HCT116 (cell line): ENCODE data around the gene RBBP8. TPM values are rescaled to one million over a fixed set of nuclear protein-coding genes. Genes with fewer than 3 reads are reported as not detected.

Experiments used
- ATAC-seq: fragments of 200-7000 bp; cut with Tn5 transposase; 2 replicates; pipeline ENCODE4 v1.9.1; 2020; ENCODE audit warnings: mild to moderate bottlenecking, moderate library complexity
- BruUV-seq: library from RNA; stranded (reverse); fragments of 400-500 nt; replicated peaks from 2 replicates; lab custom pipeline; 2021; lab: Mats Ljungman, UMichigan
- CTCF ChIA-PET: fragments of 300-600 bp; sonication (Branson Sonifier 250); formaldehyde crosslinking; loops from one replicate; lab custom pipeline; 2021; ENCODE audit warnings: antibody characterized with exemption; lab: Charles Lee
- POLR2A ChIA-PET: fragments of 300-600, 350-600 bp; sonication (Branson Sonifier 250); formaldehyde crosslinking; loops from one replicate; lab custom pipeline; 2021; ENCODE audit warnings: antibody characterized with exemption; lab: Charles Lee
- RAD21 ChIA-PET, 2 experiments: fragments of 300-600 bp; sonication (Branson Sonifier 250); formaldehyde crosslinking; loops; one replicate each; lab custom pipeline; 2023; ENCODE audit warnings: low total read pairs in 2 of 2; ENCODE audit not compliant: uncharacterized antibody in 2 of 2, unreplicated experiment in 2 of 2, low non-redundant PET in 1 of 2; lab: Charles Lee
- DNase-seq: peaks from one replicate; pipeline ENCODE4 v3.0.0-alpha.2; 2010; ENCODE audit warnings: low read depth, low spot score
- H2AFZ ChIP-seq: fragments of 200-600 bp; shearing (Covaris generic), sonication (generic); 2 replicates; pipeline ENCODE4 v1.6.1; 2017; ENCODE audit warnings: low read depth, mixed run types, mixed read lengths, antibody characterized with exemption, low read length; ENCODE audit not compliant: poor library complexity, severe bottlenecking
- H3K27ac ChIP-seq: 2 replicates; pipeline ENCODE4 v1.5.1; 2012; ENCODE audit warnings: low read depth, low read length
- H3K27me3 ChIP-seq: fragments of 200-600 bp; sonication (generic); 2 replicates; pipeline ENCODE4 v1.6.1; 2016; ENCODE audit warnings: mixed run types, low read length, mixed read lengths; ENCODE audit not compliant: insufficient read depth
- H3K36me3 ChIP-seq, 2 experiments: fragments of 200-500 bp in 1 of 2; fragments of 200-600 bp in 1 of 2; sonication (Bioruptor generic) in 1 of 2; sonication (generic) in 1 of 2; 2 replicates each; pipeline versions ENCODE4 v1.5.1 to v1.6.1; 2014 to 2016; ENCODE audit warnings: low read length in 2 of 2, inconsistent platforms in 1 of 2, mixed read lengths in 1 of 2, mixed run types in 1 of 2; ENCODE audit not compliant: insufficient read depth in 2 of 2, control insufficient read depth in 1 of 2
- H3K4me1 ChIP-seq, 2 experiments: fragments of 200-600 bp in 1 of 2; sonication (generic) in 1 of 2; 2 replicates each; pipeline versions ENCODE4 v1.5.1 to v1.6.1; 2012 to 2017; ENCODE audit warnings: low read length in 2 of 2, inconsistent platforms in 1 of 2, mild to moderate bottlenecking in 1 of 2, mixed read lengths in 1 of 2, mixed run types in 1 of 2, moderate library complexity in 1 of 2; ENCODE audit not compliant: insufficient read depth in 2 of 2, control insufficient read depth in 1 of 2
- H3K4me2 ChIP-seq: fragments of 200-600 bp; sonication (generic); 2 replicates; pipeline ENCODE4 v1.6.1; 2017; ENCODE audit warnings: mixed run types, low read length, mixed read lengths
- H3K4me3 ChIP-seq, 2 experiments: fragments of 200-600 bp in 1 of 2; sonication (generic) in 1 of 2; replicated peaks in 1 of 2; 2 replicates each; pipeline ENCODE4 v1.5.1; 2011 to 2016; ENCODE audit warnings: low read length in 2 of 2, control low read depth in 1 of 2, low read depth in 1 of 2, mild to moderate bottlenecking in 1 of 2, mixed read lengths in 1 of 2, mixed run types in 1 of 2
- H3K79me2 ChIP-seq: fragments of 200-600 bp; sonication (generic); 2 replicates; pipeline ENCODE4 v1.6.1; 2017; ENCODE audit warnings: mild to moderate bottlenecking, mixed run types, low read length, moderate library complexity, mixed read lengths; ENCODE audit not compliant: insufficient read depth
- H3K9ac ChIP-seq: fragments of 200-600 bp; sonication (generic); 2 replicates; pipeline ENCODE4 v1.6.1; 2016; ENCODE audit warnings: low read length, mixed read lengths
- H3K9me2 ChIP-seq: fragments of 200-600 bp; sonication (generic), shearing (Covaris generic); 2 replicates; pipeline ENCODE4 v1.6.1; 2017; ENCODE audit warnings: mixed run types, mild to moderate bottlenecking, moderate library complexity; ENCODE audit not compliant: insufficient read depth
- H3K9me3 ChIP-seq, 2 experiments: fragments of 200-500 bp in 1 of 2; fragments of 200-600 bp in 1 of 2; sonication (Bioruptor generic) in 1 of 2; sonication (generic) in 1 of 2; 2 replicates each; pipeline ENCODE4 v1.6.1; 2014 to 2017; ENCODE audit warnings: low read length in 2 of 2, mixed read lengths in 2 of 2, inconsistent platforms in 1 of 2, low read depth in 1 of 2, mild to moderate bottlenecking in 1 of 2, mixed run types in 1 of 2, moderate library complexity in 1 of 2; ENCODE audit not compliant: control insufficient read depth in 1 of 2, insufficient read depth in 1 of 2
- H4K20me1 ChIP-seq: fragments of 200-600 bp; sonication (generic), shearing (Covaris generic); 2 replicates; pipeline ENCODE4 v1.6.1; 2017; ENCODE audit warnings: mixed run types, mild to moderate bottlenecking, moderate library complexity; ENCODE audit not compliant: insufficient read depth
- CBX3 ChIP-seq: IDR thresholded peaks from 2 replicates; pipeline ENCODE4 v1.6.1; 2012; ENCODE audit warnings: low read depth
- CEBPB ChIP-seq: IDR thresholded peaks from 2 replicates; pipeline ENCODE4 v1.6.1; 2012; ENCODE audit warnings: low read depth
- CTCF ChIP-seq, 3 experiments: fragments of 200-600 bp in 1 of 3; sonication (generic) in 1 of 3; IDR thresholded peaks in 2 of 3; conservative IDR thresholded peaks in 1 of 3; 2 replicates each; pipeline ENCODE4 v1.5.1; 2012 to 2017; ENCODE audit warnings: low read depth in 2 of 3, low read length in 2 of 3, antibody characterized with exemption in 1 of 3, borderline replicate concordance in 1 of 3, control low read depth in 1 of 3, mild to moderate bottlenecking in 1 of 3, mixed read lengths in 1 of 3, mixed run types in 1 of 3, moderate library complexity in 1 of 3; ENCODE audit not compliant: insufficient read depth in 1 of 3
- EGR1 ChIP-seq: IDR thresholded peaks from 2 replicates; pipeline ENCODE4 v1.6.1; 2012; ENCODE audit warnings: low read depth
- ELF1 ChIP-seq: IDR thresholded peaks from 2 replicates; pipeline ENCODE4 v1.6.1; 2012; ENCODE audit warnings: low read depth, borderline replicate concordance
- EZH2 ChIP-seq: fragments of 200-600 bp; sonication (generic); IDR thresholded peaks from 2 replicates; pipeline ENCODE4 v1.6.1; 2017; ENCODE audit warnings: antibody characterized with exemption, mixed run types
- FOSL1 ChIP-seq: IDR thresholded peaks from 2 replicates; pipeline ENCODE4 v1.6.1; 2012; ENCODE audit warnings: low read depth
- JUND ChIP-seq: IDR thresholded peaks from 2 replicates; pipeline ENCODE4 v1.6.1; 2012
- POLR2AphosphoS5 ChIP-seq: IDR thresholded peaks from 2 replicates; pipeline ENCODE4 v1.6.1; 2011; ENCODE audit warnings: mild to moderate bottlenecking, low read depth, low read length, moderate library complexity
- RAD21 ChIP-seq: IDR thresholded peaks from 2 replicates; pipeline ENCODE4 v1.6.1; 2012; ENCODE audit warnings: low read depth, mild to moderate bottlenecking
- SRF ChIP-seq: IDR thresholded peaks from 2 replicates; pipeline ENCODE4 v1.6.1; 2012; ENCODE audit warnings: low read depth
- TCF7L2 ChIP-seq: IDR thresholded peaks from 2 replicates; pipeline ENCODE4 v1.7.0; 2011; ENCODE audit warnings: borderline replicate concordance, inconsistent platforms; ENCODE audit not compliant: insufficient read depth, insufficient read length; ENCODE audit errors: extremely low read depth
- ZBTB33 ChIP-seq: IDR thresholded peaks from 2 replicates; pipeline ENCODE4 v1.6.1; 2011; ENCODE audit warnings: mild to moderate bottlenecking, low read length, moderate library complexity; ENCODE audit not compliant: insufficient replicate concordance; ENCODE audit errors: extremely low read depth
- ZFX ChIP-seq: fragments of 450-650 bp; IDR thresholded peaks from 2 replicates; pipeline ENCODE4 v1.6.1; 2017
- ZNF274 ChIP-seq: fragments of 200-500 bp; sonication (Bioruptor generic); IDR thresholded peaks from 2 replicates; pipeline ENCODE4 v1.6.1; 2014; ENCODE audit warnings: mild to moderate bottlenecking, low read depth, low read length, inconsistent platforms
- intact Hi-C: fragments of 100-400 bp; cut with micrococcal nuclease; formaldehyde crosslinking; loops from 2 replicates; pipeline ENCODE4 v1.10.0; 2022
- total RNA-seq: library from RNA; stranded (reverse); gene quantifications from one replicate; pipeline ENCODE4 v1.2.1, GENCODE V29; 2021; ENCODE audit not compliant: unreplicated experiment

RBBP8 gene
- total RNA-seq, 1 experiment from 2014 or later = 66.6 TPM

- no peaks in the 10 kb centered on the region for H3K27me3 ChIP-seq
- peaks cover 7 to 18% of the 10 kb centered on the region in 2 experiments; a peak in 2 of 4 replicates for H3K36me3 ChIP-seq
- no peaks in the 10 kb centered on the region for H3K9me3 ChIP-seq
- no peak overlapping the region for H2AFZ ChIP-seq
- ChIA-PET CTCF (no interaction called here), POLR2A (no interaction called here), RAD21 (no interaction called here)
- no TSS peak for BruUV-seq
- no peaks in the 10 kb centered on the region for H3K4me1 ChIP-seq
- no peaks in the 10 kb centered on the region for H3K79me2 ChIP-seq
- TF ChIP-seq EZH2 = no peak
- TF ChIP-seq CBX3 = no peak
- TF ChIP-seq CTCF (IDR thresholded peaks at IDR 0.05 in 2 of 3, conservative IDR thresholded peaks at IDR 0.05 in 1 of 3; ENCODE audit: borderline replicate concordance in 1 of 3, insufficient read depth in 1 of 3, low read depth in 2 of 3, low read length in 2 of 3) = no peak
- TF ChIP-seq EGR1 = no peak
- no peak for TF ChIP-seq ELF1
- no peak for TF ChIP-seq ZBTB33
- no peak for TF ChIP-seq RAD21
- TF ChIP-seq POLR2AphosphoS5 = no peak
- TF ChIP-seq ZNF274 = no peak
- no peak for TF ChIP-seq TCF7L2
- no peak for TF ChIP-seq JUND
- TF ChIP-seq SRF = no peak
- no peak for TF ChIP-seq FOSL1
- no peak for TF ChIP-seq ZFX
- TF ChIP-seq CEBPB = no peak
- no peaks in the 10 kb centered on the region for H3K9me2 ChIP-seq
- ATAC-seq (no peak), DNase-seq (no peak)
- H4K20me1 ChIP-seq = no peaks in the 10 kb centered on the region
- no peak overlapping the region for H3K9ac ChIP-seq
- no peak overlapping the region for H3K27ac ChIP-seq
- no peak overlapping the region for H3K4me2 ChIP-seq
- intact Hi-C loops = no loop called here
- H3K4me3 ChIP-seq = no peak overlapping the region
These were observed 66.5 kb downstream of the RBBP8 start for GRCh38 chr18:22999647-23000046.
